NCI-H524 (cell line): Measurements from ENCODE around the gene AP3S1.

Experiments used
- DNase-seq, 2 experiments: peaks; one replicate each; lab custom pipeline; 2025; lab: John Stamatoyannopoulos, UW

AP3S1 gene

DNA sequence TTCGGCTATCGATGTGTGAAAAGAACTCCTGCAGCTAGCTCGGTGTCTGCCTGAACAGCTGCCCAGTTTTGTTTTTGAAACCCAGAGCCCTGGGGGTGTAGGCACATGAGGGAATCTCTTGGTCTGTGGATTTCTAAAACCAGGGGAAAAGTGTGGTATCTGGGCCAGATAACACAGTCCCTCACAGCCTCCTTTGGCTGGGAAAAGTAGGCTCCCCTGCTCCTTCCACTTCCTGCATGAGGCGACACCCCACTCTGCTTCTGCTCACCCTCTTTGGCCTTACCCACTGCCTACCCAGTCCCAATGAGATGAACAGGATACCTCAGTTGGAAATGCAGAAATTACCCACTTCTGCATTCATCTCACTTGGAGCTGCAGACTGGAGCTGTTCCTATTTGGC, 15.8 kb upstream of the AP3S1 start:
- DNase-seq, result no peak

DNA sequence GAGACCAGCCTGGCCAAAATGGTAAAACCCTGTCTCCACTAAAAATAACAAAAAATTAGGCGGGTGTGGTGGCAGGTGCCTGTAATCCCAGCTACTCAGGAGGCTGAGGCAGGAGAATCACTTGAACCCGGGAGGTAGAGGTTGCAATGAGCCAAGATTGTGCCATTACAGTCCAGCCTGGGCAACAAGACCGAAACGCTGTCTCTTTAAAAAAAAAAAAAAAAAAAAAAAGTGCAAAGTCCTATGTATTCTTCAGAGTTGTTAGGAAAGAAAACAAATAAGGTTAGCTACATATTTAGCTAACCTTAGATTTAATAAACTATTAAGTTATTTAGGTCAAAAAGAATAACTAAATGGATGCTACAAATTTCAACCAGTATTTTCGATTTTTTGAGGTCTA, 11.8 kb upstream of the AP3S1 start:
- no peak for DNase-seq

DNA sequence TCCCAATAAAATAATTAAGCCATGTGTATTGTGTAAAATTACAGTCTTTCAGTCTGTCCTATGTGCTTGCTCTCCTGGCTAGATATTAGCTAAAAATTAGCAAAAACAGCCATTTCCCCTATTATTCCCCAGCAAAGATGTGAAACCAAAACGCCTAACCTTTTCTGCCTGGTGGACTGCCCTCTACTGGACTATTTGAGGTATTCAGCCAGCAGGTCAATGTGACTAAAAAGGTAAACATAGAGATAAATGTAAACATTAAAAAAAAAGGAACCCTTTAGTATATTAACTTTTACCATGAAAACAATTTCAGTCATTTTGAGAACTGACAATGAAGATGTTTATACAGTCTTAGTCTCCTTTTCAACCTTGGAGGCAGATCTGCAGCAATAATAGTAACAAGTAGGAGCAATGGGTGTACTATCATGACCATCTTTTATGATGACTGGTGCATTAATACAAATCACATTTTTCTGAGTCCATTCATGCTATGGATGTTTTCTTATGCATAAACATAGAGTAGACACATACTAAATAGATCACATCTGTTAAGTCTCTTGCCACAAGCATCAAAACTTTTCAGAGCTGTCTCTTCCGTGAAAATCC, 10.5 kb upstream of the AP3S1 start:
- DNase-seq, result peak in 1 of 2 experiments; percentile 26

- DNase-seq, result no peak
Observed at GRCh38 chr5:115835481-115835880, 6.3 kb upstream of the AP3S1 start.

- peak; percentile 29 to 69 for DNase-seq
Observed at GRCh38 chr5:115838885-115839518, 2.7 kb upstream of the AP3S1 start.

DNA sequence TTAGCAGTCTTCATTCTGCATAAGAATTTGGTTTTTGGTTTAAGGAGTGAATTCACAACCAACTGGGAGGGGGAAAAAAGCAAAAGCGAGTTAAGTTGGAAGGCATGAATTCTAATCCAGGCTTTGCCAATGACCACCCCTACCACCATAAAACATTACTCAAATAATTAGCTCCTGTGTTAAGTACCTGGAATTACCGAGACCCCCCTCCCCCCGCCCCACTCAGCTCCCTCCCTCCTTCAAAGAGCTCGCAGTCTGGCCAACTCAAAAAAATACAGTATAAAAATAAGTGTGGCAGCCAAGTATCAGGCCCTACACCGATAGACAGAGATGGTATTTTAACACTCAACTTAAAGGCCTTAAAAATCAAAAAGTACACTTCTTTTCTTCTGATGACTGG, 862 bp upstream of the AP3S1 start:
- DNase-seq, result peak in 1 of 2 experiments; percentile 19

DNA sequence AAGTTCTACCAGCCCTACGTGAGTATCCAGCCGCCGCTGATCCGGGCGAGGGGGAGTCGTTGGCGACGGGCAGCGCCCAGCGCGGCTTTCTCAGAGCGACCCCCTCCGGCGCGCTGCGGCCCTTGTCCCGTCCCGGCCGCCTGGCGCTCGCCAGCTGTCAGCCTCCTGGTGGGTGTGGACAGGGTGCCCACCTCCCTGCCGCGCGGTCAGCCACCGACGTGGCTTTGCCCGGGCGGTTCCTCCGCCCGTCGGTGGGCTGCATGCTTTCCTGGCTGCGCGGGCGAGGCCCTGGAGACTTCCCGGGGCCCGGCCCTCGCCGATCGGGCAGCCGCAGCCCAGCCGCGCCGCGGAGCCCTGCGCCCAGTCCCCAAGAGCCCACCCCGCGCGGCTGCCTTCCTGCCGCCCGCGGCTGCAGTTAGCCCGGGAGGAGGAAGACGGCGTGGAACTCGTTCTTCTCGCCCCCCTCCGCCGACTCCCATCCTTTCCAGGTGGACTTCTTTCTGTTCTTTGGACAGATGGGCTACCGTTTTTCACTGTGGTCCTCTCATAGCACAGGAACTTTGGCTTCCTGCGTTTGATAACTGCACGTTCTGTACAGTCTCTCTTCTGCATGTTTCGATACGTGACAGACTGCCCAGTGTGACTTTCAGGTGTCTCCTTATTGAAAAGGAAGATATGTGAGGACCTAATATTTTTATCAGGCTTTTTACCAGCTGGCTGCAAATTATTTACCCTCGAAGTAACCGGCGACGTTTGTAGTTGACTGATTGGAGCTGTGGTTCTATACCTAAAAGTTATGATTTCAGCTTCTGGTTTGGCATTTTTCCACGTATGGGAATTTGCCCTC, 577 bp downstream of the AP3S1 start:
- peak; percentile 71 to 86 for DNase-seq

DNA sequence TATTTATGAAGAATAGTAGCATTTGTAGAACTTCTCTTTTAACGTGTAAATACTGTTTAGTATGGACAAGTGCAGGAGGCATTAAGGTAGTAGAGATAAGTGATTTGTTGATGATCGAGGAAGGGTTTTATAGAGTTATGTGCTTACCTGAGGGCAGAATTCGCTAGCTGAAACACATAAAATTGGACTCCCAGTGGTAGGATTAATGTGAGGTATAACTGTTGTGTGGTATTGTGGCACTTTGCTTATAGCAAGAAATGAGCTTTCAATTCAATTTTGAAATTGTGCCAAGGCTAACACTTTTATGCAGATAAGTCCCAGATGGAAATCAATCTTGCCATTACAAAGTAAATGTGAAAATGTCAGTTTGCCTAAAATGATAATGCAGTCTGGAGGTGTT, 1.2 kb downstream of the AP3S1 start:
- no peak for DNase-seq

DNA sequence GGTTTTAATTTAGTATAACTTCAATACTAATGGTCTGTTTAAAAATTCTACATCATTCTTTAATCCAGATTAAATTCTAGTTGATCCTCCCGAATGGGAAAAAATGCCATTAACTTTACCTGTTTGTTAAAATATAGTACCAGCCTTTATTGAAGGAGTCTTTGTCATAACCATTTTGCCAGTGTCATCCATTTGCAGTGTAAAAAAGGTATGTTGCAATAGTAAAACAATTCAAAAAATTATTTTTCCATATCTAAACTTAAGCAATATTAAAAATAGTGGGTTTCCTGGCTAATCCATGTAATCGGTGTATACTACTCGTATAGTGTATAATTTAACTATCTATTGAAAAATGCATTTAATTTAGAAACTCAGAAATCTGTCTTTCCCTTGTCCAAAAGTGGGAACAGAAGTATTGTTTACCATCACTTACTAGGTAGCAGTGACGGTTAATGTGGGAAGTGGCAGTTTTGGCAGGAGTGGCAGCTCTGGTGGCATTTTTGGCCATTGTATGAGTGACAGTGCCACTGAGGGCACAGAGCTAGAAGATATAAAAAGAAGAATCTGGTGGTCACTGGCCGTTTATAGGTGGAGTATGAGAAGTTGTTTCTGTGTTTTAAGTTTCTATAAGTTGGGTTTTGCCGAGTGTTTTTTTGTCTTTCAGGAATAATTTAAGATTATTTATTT, 1.9 kb downstream of the AP3S1 start:
- DNase-seq, result no peak

DNA sequence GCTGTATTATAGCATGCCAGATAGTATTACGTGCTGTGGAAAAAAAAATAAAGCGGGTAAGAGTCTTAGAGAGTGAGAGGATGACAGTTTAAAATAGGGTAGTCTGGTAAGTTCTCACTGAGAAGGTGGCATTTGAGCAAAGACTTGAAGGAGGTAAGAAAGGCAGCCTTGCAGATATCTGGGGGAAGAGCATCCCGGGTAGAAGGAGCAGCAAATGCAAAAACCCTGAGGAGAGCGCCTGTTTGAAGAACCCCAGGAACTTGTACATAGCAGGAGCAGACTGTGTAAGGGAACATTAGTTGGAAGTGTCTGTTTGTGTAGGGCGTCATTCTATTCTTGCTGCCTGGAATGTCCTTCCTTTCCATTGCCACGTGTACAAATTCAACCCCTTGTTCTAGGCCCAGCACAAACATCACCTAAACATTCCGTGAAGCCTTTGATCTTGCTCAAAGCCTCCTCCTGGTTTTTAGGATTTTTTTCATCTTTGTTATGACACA, 2.6 kb downstream of the AP3S1 start:
- DNase-seq, result no peak

- DNase-seq, result no peak
Observed at GRCh38 chr5:115847290-115847689, 5.6 kb downstream of the AP3S1 start.

GRCh38 chr5:115849258-115849798, 7.6 kb downstream of the AP3S1 start:
- no peak for DNase-seq

- DNase-seq, result no peak
Observed at GRCh38 chr5:115850744-115851416, 9.1 kb downstream of the AP3S1 start.

- DNase-seq, result no peak
Observed at GRCh38 chr5:115854139-115854538, 12.4 kb downstream of the AP3S1 start.

GRCh38 chr5:115855959-115856358, 14.2 kb downstream of the AP3S1 start:
- DNase-seq, result no peak

- no peak for DNase-seq
Observed at GRCh38 chr5:115857057-115857479, 15.3 kb downstream of the AP3S1 start.

GRCh38 chr5:115857626-115858349, 16.1 kb downstream of the AP3S1 start:
- DNase-seq, result no peak

GRCh38 chr5:115858396-115858795, 16.7 kb downstream of the AP3S1 start:
- DNase-seq, result no peak

DNA sequence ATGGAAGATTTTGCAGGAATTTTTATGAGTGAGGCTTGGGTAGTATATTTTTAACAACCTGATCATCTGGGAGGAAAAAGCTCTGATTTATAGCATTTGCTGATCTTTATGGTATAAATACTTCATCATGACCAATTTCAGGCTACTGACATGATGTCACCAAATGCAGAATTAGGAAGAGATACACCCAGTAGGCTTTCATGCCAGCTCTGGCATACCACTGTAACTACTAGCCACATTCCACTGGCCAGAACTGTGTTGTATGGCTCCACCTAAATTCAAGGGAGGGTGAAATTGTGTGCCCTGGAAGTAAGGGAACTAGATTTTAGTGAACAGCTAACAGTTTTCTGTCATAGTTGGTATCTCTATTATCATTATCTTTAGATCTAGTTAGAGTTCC, 17.6 kb downstream of the AP3S1 start:
- no peak for DNase-seq

DNA sequence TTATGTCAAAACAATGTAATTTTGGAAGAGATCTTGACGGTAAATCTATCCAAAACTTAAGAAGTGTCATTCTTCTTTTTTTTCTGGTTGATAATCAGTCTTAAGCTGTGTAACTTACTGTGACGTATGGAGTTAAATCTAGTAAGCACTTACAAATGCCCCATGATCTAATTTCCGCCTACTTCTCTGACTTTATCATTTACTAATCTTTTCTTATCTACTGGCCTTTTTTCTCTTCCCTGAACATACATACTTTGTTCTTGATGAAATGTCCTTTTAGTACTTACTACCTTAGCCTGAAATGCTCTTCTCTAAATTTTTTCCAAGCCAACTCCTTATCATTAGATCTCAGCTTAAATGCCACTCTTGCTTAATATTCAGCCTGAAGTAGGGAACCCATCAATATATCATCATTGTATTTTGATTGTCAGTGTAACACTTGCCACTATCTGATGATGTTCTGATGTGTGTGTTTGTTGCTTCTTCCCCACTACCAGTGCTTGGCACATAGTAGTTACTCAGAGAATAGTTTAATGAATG, 27.6 kb downstream of the AP3S1 start:
- DNase-seq, result no peak

- DNase-seq, result no peak
Observed at GRCh38 chr5:115872447-115872846, 30.7 kb downstream of the AP3S1 start.
